Neuron (in vitro differentiated cells): Measurements from ENCODE around the gene SEC24B.
"Not testable (repeated sequence)": the region's sequence is repeated elsewhere in the genome, so short reads cannot be mapped to it uniquely, and the experiment has no call there.

Source experiments
- H2AFZ ChIP-seq: one replicate; pipeline ENCODE4 v1.6.1; 2013; ENCODE audit warnings: low read depth, mild to moderate bottlenecking, inconsistent platforms, low read length, moderate library complexity
- H3K27me3 ChIP-seq: one replicate; pipeline ENCODE4 v1.6.1; 2013; ENCODE audit warnings: low read length; ENCODE audit not compliant: insufficient read depth
- H3K36me3 ChIP-seq: one replicate; pipeline ENCODE4 v1.6.1; 2013; ENCODE audit warnings: low read length; ENCODE audit not compliant: insufficient read depth
- H3K4me1 ChIP-seq: one replicate; pipeline ENCODE4 v1.6.1; 2013; ENCODE audit warnings: low read length; ENCODE audit not compliant: insufficient read depth
- H3K4me3 ChIP-seq: 2 replicates; pipeline ENCODE4 v1.5.1; 2013; ENCODE audit warnings: mild to moderate bottlenecking, low read length, moderate library complexity
- H3K9me3 ChIP-seq: one replicate; pipeline ENCODE4 v1.6.1; 2013; ENCODE audit warnings: low read length

The SEC24B gene

DNA sequence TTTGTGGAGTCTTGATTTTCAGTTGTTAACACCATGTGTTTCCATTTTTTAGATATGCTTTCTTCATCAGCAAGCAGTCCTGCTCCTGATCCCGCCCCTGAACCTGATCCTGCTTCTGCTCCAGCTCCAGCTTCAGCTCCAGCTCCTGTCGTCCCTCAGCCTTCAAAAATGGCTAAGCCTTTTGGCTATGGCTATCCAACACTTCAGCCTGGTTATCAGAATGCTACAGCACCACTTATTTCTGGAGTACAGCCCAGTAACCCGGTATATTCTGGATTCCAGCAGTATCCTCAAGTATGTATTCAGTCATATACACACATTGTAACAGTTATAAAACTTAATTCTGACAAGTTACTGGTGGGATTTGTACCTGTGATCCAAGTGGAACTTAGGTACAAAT lies 60.9 kb downstream of the SEC24B start:
- Histone ChIP-seq H3K4me3 (no peak overlapping the region), H3K36me3 (peaks cover 52% of the 10 kb centered on the region), H3K9me3 (no peaks in the 10 kb centered on the region), H3K4me1 (no peaks in the 10 kb centered on the region), H2AFZ (no peak overlapping the region), H3K27me3 (no peaks in the 10 kb centered on the region)

DNA sequence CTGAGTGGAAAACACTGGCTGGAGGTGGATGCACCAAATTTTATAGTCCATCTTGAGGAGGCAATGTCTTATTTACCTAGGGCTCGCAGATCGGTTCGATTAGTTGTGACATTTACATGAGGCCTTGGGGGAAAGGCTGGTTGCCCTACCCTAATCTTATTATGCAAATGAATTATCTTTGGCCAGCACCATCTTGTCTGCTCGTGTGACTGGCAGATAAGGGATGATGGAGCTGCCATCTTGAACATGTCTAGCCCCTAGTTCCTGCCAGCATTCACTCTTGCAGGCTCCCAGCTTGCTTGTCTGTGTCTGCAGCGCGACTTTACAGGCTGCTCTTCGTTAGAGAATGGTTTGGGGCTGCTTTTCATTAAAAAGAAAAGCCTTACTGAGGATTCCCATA lies 61.9 kb downstream of the SEC24B start:
- no peaks in the 10 kb centered on the region for H3K9me3 ChIP-seq
- H3K36me3 ChIP-seq: peaks cover 58% of the 10 kb centered on the region
- no peak overlapping the region for H3K4me3 ChIP-seq
- no peaks in the 10 kb centered on the region for H3K27me3 ChIP-seq
- H3K4me1 ChIP-seq: no peaks in the 10 kb centered on the region
- H2AFZ ChIP-seq: no peak overlapping the region

DNA sequence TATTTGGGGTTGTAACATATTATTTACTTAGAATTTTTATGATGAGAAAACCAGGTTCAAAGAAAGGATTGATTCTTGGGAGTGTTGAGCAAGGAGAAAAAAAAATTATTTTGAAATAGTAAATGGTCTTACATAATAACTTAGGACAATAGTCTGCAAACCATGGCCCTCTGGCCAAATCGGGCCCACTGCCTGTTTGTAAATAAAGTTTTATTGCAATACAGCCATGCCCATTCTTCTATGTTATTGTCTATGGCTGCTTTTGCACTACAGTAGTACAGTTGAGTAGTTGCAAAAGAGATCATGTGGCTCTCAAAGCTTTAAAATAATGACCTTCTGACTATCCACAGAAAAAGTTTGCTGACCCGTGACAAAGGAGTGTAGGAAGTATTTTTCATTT lies 63.3 kb downstream of the SEC24B start:
- Histone ChIP-seq H3K9me3 (no peaks in the 10 kb centered on the region), H3K4me1 (no peaks in the 10 kb centered on the region), H3K27me3 (no peaks in the 10 kb centered on the region), H2AFZ (no peak overlapping the region), H3K36me3 (peaks cover 70% of the 10 kb centered on the region), H3K4me3 (no peak overlapping the region)

DNA sequence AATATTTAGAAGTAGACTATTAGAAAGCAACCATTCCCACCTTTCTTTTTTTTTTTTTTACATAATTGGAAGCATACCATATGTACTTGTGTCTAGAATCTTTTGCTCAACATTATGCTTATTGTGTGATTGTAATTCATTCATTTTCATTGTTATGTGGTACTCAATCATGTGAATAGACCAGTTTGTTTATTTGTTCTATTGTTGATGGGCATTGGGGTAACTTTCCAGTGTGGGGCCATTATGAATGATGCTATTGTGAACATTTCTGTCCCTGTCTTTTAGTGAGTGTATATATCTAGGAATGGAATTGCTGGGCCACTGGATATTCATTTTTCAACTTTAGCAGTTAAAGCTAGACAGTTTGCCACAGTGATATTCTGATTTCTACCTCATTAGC lies 63.9 kb downstream of the SEC24B start:
- Histone ChIP-seq H3K36me3 (peaks cover 64% of the 10 kb centered on the region), H3K4me1 (no peaks in the 10 kb centered on the region), H3K9me3 (no peaks in the 10 kb centered on the region), H3K4me3 (no peak overlapping the region), H2AFZ (no peak overlapping the region), H3K27me3 (no peaks in the 10 kb centered on the region)

DNA sequence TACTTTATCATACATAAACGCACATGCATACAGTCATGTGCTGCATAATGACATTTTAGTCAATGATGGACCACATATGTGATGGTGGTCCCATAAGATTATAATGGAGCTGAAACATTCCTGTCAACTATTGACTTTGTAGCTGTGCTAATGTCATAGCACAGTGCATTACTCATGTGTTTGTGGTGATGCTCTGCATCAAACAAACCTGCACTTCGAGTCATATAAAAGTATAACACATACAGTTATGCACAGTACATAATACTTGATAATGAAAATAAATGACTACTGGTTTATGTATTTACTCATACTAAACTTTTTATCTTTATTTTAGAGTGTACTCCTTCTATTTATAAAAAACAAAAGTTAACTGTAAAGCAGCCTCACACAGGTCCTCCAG lies 65.9 kb downstream of the SEC24B start:
- Histone ChIP-seq H3K4me1 (no peaks in the 10 kb centered on the region), H3K4me3 (no peak overlapping the region), H3K27me3 (no peaks in the 10 kb centered on the region), H2AFZ (no peak overlapping the region), H3K9me3 (no peaks in the 10 kb centered on the region), H3K36me3 (peaks cover 68% of the 10 kb centered on the region)

DNA sequence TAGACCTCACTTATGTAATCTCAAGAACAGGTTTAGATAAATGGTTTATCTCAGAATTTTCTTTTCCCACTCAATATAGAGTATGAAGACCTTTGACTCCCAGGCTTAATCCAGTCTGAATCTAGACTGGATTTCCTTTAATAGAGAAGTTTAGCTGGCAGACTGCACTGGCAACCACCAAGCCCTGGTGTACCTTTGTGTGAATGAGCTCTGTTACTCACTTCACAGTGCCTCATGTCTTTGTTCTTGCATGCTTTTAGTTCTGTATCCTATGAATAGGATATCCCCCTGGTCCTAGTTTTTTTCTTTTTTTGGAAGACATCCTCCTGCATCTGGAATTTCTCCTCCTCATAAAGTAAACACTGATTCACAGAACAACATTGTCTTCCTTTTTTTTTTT lies 73.3 kb downstream of the SEC24B start:
- no peaks in the 10 kb centered on the region for H3K27me3 ChIP-seq
- no peak overlapping the region for H2AFZ ChIP-seq
- peaks cover 55% of the 10 kb centered on the region for H3K36me3 ChIP-seq

DNA sequence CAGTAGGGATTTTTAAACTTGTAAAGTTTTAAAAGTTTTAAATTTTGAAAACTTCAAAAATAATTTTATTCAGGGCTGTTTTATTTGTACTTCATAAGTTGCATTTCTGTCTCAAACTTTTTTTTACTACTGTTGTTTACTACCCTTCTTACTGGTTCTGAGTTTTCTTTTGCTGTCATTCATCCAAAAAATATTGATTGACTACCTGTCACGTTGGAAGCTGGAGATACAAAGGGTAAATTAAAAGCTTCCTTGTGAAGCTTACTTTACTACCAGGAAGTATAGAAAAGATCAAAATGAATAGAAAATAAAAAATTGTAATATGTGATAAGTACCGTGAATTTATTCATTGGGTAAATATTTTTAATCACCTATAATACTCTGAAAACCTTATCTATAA lies 77.1 kb downstream of the SEC24B start:
- Histone ChIP-seq H2AFZ (no peak overlapping the region), H3K27me3 (no peaks in the 10 kb centered on the region), H3K4me3 (no peak overlapping the region), H3K36me3 (peaks cover 54% of the 10 kb centered on the region), H3K4me1 (no peaks in the 10 kb centered on the region), H3K9me3 (no peaks in the 10 kb centered on the region)

More for the DNA sequence above, 73.3 kb downstream of the SEC24B start:
- no peaks in the 10 kb centered on the region for H3K9me3 ChIP-seq
- no peaks in the 10 kb centered on the region for H3K4me1 ChIP-seq
- H3K4me3 ChIP-seq: no peak overlapping the region

DNA sequence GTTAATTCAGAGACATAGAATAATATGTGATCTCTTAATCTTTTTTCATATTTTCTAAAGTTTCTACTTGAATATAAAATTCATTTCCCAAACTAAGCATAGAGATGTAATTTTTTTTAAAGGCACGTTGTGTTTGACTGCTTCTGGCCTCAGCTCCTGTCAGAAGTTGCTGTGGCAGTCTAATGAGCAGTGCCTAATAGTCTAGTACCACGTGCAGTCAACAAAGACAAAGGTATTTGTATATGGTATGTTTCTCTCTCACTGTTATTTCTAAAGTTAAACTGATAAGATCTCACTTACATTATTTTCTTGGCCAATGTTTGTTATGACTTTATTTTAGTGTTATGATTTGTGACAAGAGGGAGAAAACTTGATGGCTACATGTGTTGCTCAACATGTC lies 77.8 kb downstream of the SEC24B start:
- H3K4me3 ChIP-seq: no peak overlapping the region
- no peaks in the 10 kb centered on the region for H3K27me3 ChIP-seq
- H3K36me3 ChIP-seq: peaks cover 51% of the 10 kb centered on the region
- H3K4me1 ChIP-seq: no peaks in the 10 kb centered on the region
- H3K9me3 ChIP-seq: no peaks in the 10 kb centered on the region
- no peak overlapping the region for H2AFZ ChIP-seq

DNA sequence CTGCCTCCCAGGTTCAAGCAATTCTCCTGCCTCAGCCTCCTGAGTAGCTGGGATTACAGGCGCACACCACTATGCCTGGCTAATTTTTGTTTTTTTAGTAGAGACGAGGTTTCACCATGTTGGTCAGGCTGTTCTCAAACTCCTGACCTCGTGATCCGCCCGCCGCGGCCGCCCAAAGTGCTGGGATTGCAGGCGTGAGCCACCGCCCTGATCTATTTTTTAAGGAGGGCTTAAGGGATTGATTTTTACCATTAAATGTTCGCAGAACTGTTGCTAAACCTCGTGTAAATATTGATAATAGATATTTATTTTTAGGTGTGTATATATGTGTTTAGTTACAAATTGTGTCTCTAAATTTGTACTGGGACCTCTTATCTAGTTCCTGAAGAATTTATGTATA lies 79.8 kb downstream of the SEC24B start:
- not testable (repeated sequence) for H2AFZ ChIP-seq, H3K4me3 ChIP-seq, H3K9me3 ChIP-seq, H3K4me1 ChIP-seq, H3K27me3 ChIP-seq
- H3K36me3 ChIP-seq: peaks cover 59% of the 10 kb centered on the region

DNA sequence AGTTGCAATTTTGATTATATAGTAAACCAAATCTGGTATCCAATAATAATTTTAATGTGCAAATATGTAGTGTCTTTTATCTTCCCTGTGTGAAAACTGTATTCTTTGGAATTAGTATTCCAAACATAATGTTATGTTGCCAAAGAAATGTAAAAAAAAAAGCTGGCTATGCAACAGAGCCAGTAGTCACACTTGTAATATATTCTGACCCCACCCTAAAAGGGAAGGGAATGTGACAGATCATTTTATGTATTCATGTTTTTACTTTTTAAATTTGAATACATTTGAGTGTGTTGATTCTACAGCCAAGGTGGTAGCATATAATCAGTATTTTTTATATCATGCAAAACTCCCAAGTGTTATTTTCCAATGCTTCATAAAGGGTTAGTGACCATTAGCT lies 98.6 kb downstream of the SEC24B start:
- Histone ChIP-seq H3K4me3 (no peak overlapping the region), H3K27me3 (no peaks in the 10 kb centered on the region), H3K9me3 (peaks cover 6% of the 10 kb centered on the region), H3K4me1 (no peaks in the 10 kb centered on the region), H3K36me3 (peaks cover 79% of the 10 kb centered on the region), H2AFZ (no peak overlapping the region)

DNA sequence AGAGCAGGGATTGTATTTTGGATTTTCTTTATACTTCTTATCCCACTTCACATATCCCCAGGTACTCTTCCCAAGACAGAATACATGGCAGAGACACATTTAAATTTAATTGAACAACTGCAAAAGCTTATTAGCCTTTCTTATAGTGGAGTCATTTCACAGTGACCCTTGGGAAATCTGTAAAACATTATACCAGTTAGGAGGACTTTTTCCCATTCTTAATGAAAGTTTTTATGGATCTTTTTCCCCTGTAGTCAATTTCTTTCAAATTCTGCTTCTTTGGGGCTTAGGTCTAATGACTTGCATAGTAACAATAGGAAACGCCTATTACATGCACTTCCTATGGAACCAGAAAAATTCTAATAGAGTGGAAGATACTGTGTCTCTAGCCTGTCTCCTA lies 111.8 kb downstream of the SEC24B start:
- Histone ChIP-seq H3K36me3 (peaks cover 18% of the 10 kb centered on the region), H3K27me3 (no peaks in the 10 kb centered on the region), H3K4me1 (no peaks in the 10 kb centered on the region), H3K9me3 (no peaks in the 10 kb centered on the region), H2AFZ (no peak overlapping the region), H3K4me3 (no peak overlapping the region)

DNA sequence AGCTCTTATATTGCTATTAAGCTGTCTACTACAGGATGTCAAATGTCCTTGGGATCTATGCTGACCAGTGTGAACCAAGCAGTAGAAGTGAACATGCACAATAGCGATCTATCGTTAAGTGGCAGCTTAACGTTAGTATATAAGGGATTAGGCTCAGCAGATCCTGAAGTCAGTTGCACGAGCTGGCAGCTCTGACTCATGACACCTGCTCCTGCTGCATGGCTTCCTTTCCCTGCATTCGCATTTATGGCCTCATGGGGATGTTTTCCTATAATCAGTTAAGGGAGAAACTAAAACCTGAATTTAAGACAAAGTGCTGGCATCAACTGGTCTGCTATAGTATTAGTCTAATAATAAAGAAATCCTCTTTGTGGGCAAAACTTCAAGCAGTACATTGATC lies 113.8 kb downstream of the SEC24B start:
- Histone ChIP-seq H3K9me3 (no peaks in the 10 kb centered on the region), H3K4me1 (no peaks in the 10 kb centered on the region), H3K36me3 (peaks cover 6% of the 10 kb centered on the region), H2AFZ (no peak overlapping the region), H3K27me3 (no peaks in the 10 kb centered on the region), H3K4me3 (no peak overlapping the region)

DNA sequence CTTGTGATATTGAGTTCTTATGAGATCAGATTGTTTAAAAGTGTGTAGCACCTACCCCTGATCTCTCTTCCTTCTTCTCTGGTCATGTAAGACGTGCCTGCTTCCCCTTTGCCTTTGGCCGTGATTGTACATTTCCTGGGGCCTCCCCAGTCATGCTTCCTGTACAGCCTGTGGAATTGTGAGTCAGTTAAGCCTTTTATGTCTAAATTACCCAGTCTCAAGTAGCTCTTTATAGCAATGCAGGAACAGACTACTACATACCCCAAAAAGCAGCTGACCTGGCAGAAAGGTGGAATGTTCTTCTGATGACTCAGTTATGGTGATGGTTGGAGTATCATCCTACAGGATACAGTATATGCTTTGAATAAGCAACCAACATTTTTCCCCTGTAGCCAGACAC lies 115.0 kb downstream of the SEC24B start:
- Histone ChIP-seq H3K9me3 (no peaks in the 10 kb centered on the region), H3K27me3 (no peaks in the 10 kb centered on the region), H2AFZ (no peak overlapping the region), H3K36me3 (no peaks in the 10 kb centered on the region), H3K4me3 (no peak overlapping the region), H3K4me1 (no peaks in the 10 kb centered on the region)

DNA sequence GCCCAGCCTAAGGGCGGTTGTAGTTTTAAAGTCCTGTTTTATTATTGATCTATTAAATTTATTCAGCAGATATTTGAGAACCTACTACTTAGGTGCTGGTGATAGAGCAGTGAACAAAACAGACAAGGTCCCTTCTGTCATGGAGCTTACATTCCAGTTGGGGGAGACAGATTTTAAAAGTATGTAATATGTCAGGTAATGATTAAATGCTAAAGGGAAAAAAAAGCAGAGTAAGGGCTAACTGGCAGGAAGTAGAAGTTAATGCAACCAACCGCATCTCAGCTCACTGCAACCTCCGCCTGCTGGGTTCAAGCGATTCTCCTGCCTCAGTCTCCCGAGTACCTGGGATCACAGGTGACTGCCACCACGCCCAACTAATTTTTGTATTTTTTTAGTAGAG lies 118.6 kb downstream of the SEC24B start:
- H3K4me3 ChIP-seq: no peak overlapping the region
- no peaks in the 10 kb centered on the region for H3K9me3 ChIP-seq
- H3K27me3 ChIP-seq: no peaks in the 10 kb centered on the region
- no peaks in the 10 kb centered on the region for H3K4me1 ChIP-seq
- no peaks in the 10 kb centered on the region for H3K36me3 ChIP-seq
- no peak overlapping the region for H2AFZ ChIP-seq
